ENCODE measurements around the gene DCLK2. TPM values are rescaled to one million over a fixed set of nuclear protein-coding genes. Genes with fewer than 3 reads are reported as not detected.
"Not testable (repeated sequence)": the region's sequence is repeated elsewhere in the genome, so short reads cannot be mapped to it uniquely, and the experiment has no call there.

The DCLK2 gene
- total RNA-seq, 3 donors from 2014 or later, result 0.08 TPM; not detected in 2

GRCh38 chr4:150140774-150141400 lies 62.6 kb downstream of the DCLK2 start:
- Mint-ChIP-seq H3K4me1 (ENCODE audit: low read depth) (no peaks in the 10 kb centered on the region), H3K4me3 (no peak overlapping the region), H3K36me3 (ENCODE audit: insufficient read depth) (no peaks in the 10 kb centered on the region), H3K9me3 (no peaks in the 10 kb centered on the region), H3K27me3 (ENCODE audit: low read depth) (peaks cover 2% of the 10 kb centered on the region)
- DNase-seq (no peak), ATAC-seq (no peak)

DNA sequence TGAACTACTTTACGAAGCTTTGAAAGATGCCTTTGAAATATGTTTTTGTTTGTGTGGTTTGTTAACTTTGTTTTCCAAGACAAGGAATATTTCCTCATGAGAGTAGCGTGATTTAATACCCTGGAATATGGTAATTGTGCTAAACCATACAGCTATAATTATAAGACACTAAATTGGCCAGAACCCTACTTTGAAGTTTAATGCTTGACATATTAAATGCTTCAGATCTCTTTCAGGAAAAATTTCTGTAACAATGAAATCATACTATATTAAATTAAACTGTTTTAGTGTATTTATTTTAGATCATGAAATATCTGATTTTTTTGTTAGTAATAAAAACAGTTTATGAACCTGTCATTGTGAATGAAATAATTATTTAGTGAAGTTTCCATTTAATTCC lies 63.5 kb downstream of the DCLK2 start:
- no peak for ATAC-seq
- Mint-ChIP-seq H3K4me1 (ENCODE audit: low read depth) (no peaks in the 10 kb centered on the region), H3K4me3 (no peak overlapping the region), H3K27me3 (ENCODE audit: low read depth) (peaks cover 2% of the 10 kb centered on the region), H3K9me3 (no peaks in the 10 kb centered on the region), H3K36me3 (ENCODE audit: insufficient read depth) (no peaks in the 10 kb centered on the region)
- DNase-seq, result no peak

- peaks cover 2% of the 10 kb centered on the region for H3K27me3 Mint-ChIP-seq (ENCODE audit: low read depth)
- H3K36me3 Mint-ChIP-seq (ENCODE audit: insufficient read depth), result no peaks in the 10 kb centered on the region
- DNase-seq (no peak), ATAC-seq (no peak)
- no peak overlapping the region for H3K4me3 Mint-ChIP-seq
- H3K9me3 Mint-ChIP-seq, result no peaks in the 10 kb centered on the region
- H3K4me1 Mint-ChIP-seq (ENCODE audit: low read depth), result no peaks in the 10 kb centered on the region
Observed at GRCh38 chr4:150142831-150143230, 64.6 kb downstream of the DCLK2 start.

- no peaks in the 10 kb centered on the region for H3K9me3 Mint-ChIP-seq
- no peak overlapping the region for H3K4me3 Mint-ChIP-seq
- DNase-seq, result no peak
- peaks cover 2% of the 10 kb centered on the region for H3K27me3 Mint-ChIP-seq (ENCODE audit: low read depth)
- H3K36me3 Mint-ChIP-seq (ENCODE audit: insufficient read depth), result no peaks in the 10 kb centered on the region
- ATAC-seq, result no peak
- no peaks in the 10 kb centered on the region for H3K4me1 Mint-ChIP-seq (ENCODE audit: low read depth)
Observed at GRCh38 chr4:150145090-150145945, 67.1 kb downstream of the DCLK2 start.

GRCh38 chr4:150145946-150146340 lies 67.7 kb downstream of the DCLK2 start:
- H3K9me3 Mint-ChIP-seq, result no peaks in the 10 kb centered on the region
- DNase-seq (no peak), ATAC-seq (no peak)
- no peaks in the 10 kb centered on the region for H3K36me3 Mint-ChIP-seq (ENCODE audit: insufficient read depth)
- H3K27me3 Mint-ChIP-seq (ENCODE audit: low read depth), result peaks cover 2% of the 10 kb centered on the region
- H3K4me3 Mint-ChIP-seq, result no peak overlapping the region
- H3K4me1 Mint-ChIP-seq (ENCODE audit: low read depth), result no peaks in the 10 kb centered on the region

DNA sequence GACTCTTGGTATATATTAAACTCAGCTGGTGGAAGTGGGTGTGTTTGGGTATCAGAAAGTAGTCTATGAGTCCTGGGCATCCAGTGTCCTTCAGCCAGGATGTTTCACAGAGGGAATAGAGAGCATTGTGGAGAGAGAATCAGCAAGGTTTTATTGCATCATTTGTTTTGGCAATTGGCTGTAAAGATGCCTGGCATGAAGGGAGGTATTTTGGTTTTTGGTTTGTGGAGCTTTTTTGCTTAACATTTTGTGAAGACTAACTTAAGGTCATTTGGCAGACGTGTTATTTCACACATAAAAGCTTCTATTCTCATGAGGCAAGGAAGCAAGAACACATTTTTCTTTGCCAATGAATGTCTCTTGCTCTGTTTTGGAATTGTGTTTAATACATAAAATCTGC lies 71.1 kb downstream of the DCLK2 start:
- Mint-ChIP-seq H3K4me1 (ENCODE audit: low read depth) (no peaks in the 10 kb centered on the region), H3K4me3 (no peak overlapping the region), H3K27me3 (ENCODE audit: low read depth) (peaks cover 2% of the 10 kb centered on the region)

GRCh38 chr4:150150629-150151062 lies 72.4 kb downstream of the DCLK2 start:
- ATAC-seq (no peak), DNase-seq (no peak)
- no peaks in the 10 kb centered on the region for H3K4me1 Mint-ChIP-seq (ENCODE audit: low read depth)
- no peaks in the 10 kb centered on the region for H3K36me3 Mint-ChIP-seq (ENCODE audit: insufficient read depth)
- peaks cover 2% of the 10 kb centered on the region for H3K27me3 Mint-ChIP-seq (ENCODE audit: low read depth)
- H3K9me3 Mint-ChIP-seq, result no peaks in the 10 kb centered on the region
- H3K4me3 Mint-ChIP-seq, result no peak overlapping the region

More for the DNA sequence above, 71.1 kb downstream of the DCLK2 start:
- Mint-ChIP-seq H3K36me3 (ENCODE audit: insufficient read depth) (no peaks in the 10 kb centered on the region), H3K9me3 (no peaks in the 10 kb centered on the region)
- DNase-seq (no peak), ATAC-seq (no peak)

- H3K36me3 Mint-ChIP-seq (ENCODE audit: insufficient read depth), result no peaks in the 10 kb centered on the region
- peaks cover 2% of the 10 kb centered on the region for H3K27me3 Mint-ChIP-seq (ENCODE audit: low read depth)
Observed at GRCh38 chr4:150152766-150153165, 74.5 kb downstream of the DCLK2 start.

GRCh38 chr4:150155391-150155790 lies 77.1 kb downstream of the DCLK2 start:
- Mint-ChIP-seq H3K4me3 (no peak overlapping the region), H3K9me3 (no peaks in the 10 kb centered on the region), H3K27me3 (ENCODE audit: low read depth) (peaks cover 2% of the 10 kb centered on the region), H3K36me3 (ENCODE audit: insufficient read depth) (no peaks in the 10 kb centered on the region), H3K4me1 (ENCODE audit: low read depth) (no peaks in the 10 kb centered on the region)
- ATAC-seq (no peak), DNase-seq (no peak)

More at GRCh38 chr4:150152766-150153165, 74.5 kb downstream of the DCLK2 start:
- H3K4me1 Mint-ChIP-seq (ENCODE audit: low read depth), result no peaks in the 10 kb centered on the region
- DNase-seq (no peak), ATAC-seq (no peak)
- no peak overlapping the region for H3K4me3 Mint-ChIP-seq
- H3K9me3 Mint-ChIP-seq, result no peaks in the 10 kb centered on the region

GRCh38 chr4:150156543-150156942 lies 78.3 kb downstream of the DCLK2 start:
- H3K36me3 Mint-ChIP-seq (ENCODE audit: insufficient read depth), result no peaks in the 10 kb centered on the region
- ATAC-seq (no peak), DNase-seq (no peak)
- H3K27me3 Mint-ChIP-seq (ENCODE audit: low read depth), result peaks cover 2% of the 10 kb centered on the region
- H3K4me3 Mint-ChIP-seq, result no peak overlapping the region
- no peaks in the 10 kb centered on the region for H3K4me1 Mint-ChIP-seq (ENCODE audit: low read depth)
- H3K9me3 Mint-ChIP-seq, result no peaks in the 10 kb centered on the region

GRCh38 chr4:150158041-150158440 lies 79.8 kb downstream of the DCLK2 start:
- no peak for ATAC-seq
- DNase-seq, result no peak
- H3K4me3 Mint-ChIP-seq, result no peak overlapping the region
- no peaks in the 10 kb centered on the region for H3K36me3 Mint-ChIP-seq (ENCODE audit: insufficient read depth)
- no peaks in the 10 kb centered on the region for H3K4me1 Mint-ChIP-seq (ENCODE audit: low read depth)
- no peaks in the 10 kb centered on the region for H3K27me3 Mint-ChIP-seq (ENCODE audit: low read depth)
- H3K9me3 Mint-ChIP-seq, result no peaks in the 10 kb centered on the region

DNA sequence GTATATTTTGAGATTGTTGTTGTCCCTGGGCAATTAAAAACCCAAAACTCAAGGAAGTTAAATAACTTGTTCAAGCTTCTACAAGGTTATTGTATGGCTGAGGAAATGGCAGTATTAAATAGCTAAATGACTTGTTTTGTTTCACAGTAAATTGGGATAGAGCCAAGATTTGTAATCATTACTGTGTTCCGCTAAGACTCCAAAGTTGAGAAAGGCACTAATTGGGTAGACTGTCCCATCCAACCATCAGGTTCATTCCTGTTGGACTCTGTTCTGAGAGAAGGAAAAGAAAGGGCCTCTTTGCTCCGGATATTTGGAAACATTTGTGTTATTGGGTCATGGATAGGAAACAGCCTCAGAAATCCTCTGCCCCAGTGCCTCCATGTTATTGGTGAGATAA lies 82.2 kb downstream of the DCLK2 start:
- DNase-seq, result no peak
- no peak overlapping the region for H3K4me3 Mint-ChIP-seq
- no peaks in the 10 kb centered on the region for H3K36me3 Mint-ChIP-seq (ENCODE audit: insufficient read depth)
- H3K27me3 Mint-ChIP-seq (ENCODE audit: low read depth), result no peaks in the 10 kb centered on the region
- no peaks in the 10 kb centered on the region for H3K4me1 Mint-ChIP-seq (ENCODE audit: low read depth)
- no peaks in the 10 kb centered on the region for H3K9me3 Mint-ChIP-seq
- ATAC-seq, result no peak

- Mint-ChIP-seq H3K4me3 (no peak overlapping the region), H3K36me3 (ENCODE audit: insufficient read depth) (no peaks in the 10 kb centered on the region), H3K9me3 (no peaks in the 10 kb centered on the region), H3K4me1 (ENCODE audit: low read depth) (no peaks in the 10 kb centered on the region), H3K27me3 (ENCODE audit: low read depth) (peaks cover 2% of the 10 kb centered on the region)
- DNase-seq (no peak), ATAC-seq (no peak)
Observed at GRCh38 chr4:150161109-150161508, 82.9 kb downstream of the DCLK2 start.

GRCh38 chr4:150162020-150162419 lies 83.8 kb downstream of the DCLK2 start:
- not testable (repeated sequence) for H3K27me3 Mint-ChIP-seq (ENCODE audit: low read depth); DNase-seq; H3K36me3 Mint-ChIP-seq (ENCODE audit: insufficient read depth); H3K4me1 Mint-ChIP-seq (ENCODE audit: low read depth); H3K4me3 Mint-ChIP-seq; ATAC-seq; H3K9me3 Mint-ChIP-seq

GRCh38 chr4:150164055-150164454 lies 85.8 kb downstream of the DCLK2 start:
- no peak overlapping the region for H3K4me3 Mint-ChIP-seq
- H3K9me3 Mint-ChIP-seq, result no peaks in the 10 kb centered on the region

More at GRCh38 chr4:150164055-150164454, 85.8 kb downstream of the DCLK2 start:
- ATAC-seq (no peak), DNase-seq (no peak)
- no peaks in the 10 kb centered on the region for H3K36me3 Mint-ChIP-seq (ENCODE audit: insufficient read depth)
- no peaks in the 10 kb centered on the region for H3K4me1 Mint-ChIP-seq (ENCODE audit: low read depth)
- peaks cover 2% of the 10 kb centered on the region for H3K27me3 Mint-ChIP-seq (ENCODE audit: low read depth)
